Measurements from ENCODE around the gene VPS13C.

- TF ChIP-seq, protein P1, sequence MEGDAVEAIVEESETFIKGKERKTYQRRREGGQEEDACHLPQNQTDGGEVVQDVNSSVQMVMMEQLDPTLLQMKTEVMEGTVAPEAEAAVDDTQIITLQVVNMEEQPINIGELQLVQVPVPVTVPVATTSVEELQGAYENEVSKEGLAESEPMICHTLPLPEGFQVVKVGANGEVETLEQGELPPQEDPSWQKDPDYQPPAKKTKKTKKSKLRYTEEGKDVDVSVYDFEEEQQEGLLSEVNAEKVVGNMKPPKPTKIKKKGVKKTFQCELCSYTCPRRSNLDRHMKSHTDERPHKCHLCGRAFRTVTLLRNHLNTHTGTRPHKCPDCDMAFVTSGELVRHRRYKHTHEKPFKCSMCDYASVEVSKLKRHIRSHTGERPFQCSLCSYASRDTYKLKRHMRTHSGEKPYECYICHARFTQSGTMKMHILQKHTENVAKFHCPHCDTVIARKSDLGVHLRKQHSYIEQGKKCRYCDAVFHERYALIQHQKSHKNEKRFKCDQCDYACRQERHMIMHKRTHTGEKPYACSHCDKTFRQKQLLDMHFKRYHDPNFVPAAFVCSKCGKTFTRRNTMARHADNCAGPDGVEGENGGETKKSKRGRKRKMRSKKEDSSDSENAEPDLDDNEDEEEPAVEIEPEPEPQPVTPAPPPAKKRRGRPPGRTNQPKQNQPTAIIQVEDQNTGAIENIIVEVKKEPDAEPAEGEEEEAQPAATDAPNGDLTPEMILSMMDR (IDR thresholded peaks at IDR 0.05; ENCODE audit: low read depth, low read length, poor library complexity, severe bottlenecking): no peak
- TF ChIP-seq EZH2phosphoT487 (IDR thresholded peaks at IDR 0.05; ENCODE audit: borderline replicate concordance, low read length): no peak
Measured at GRCh38 chr15:61839546-61839945, 220.7 kb downstream of the VPS13C start.
